Large intestine (tissue), 3 donors: Measurements from ENCODE around the gene CDC34. TPM values are rescaled to one million over a fixed set of nuclear protein-coding genes. Genes with fewer than 3 reads are reported as not detected.

ENCODE experiments used
- DNase-seq, 2 donors: peaks; one replicate each; pipeline versions ENCODE4 v3.0.0 to v3.0.0-alpha.2; 2013
- H3K27ac ChIP-seq: one replicate; pipeline ENCODE4 v1.5.1; 2013; ENCODE audit warnings: low read length
- H3K27me3 ChIP-seq: 2 replicates; pipeline ENCODE4 v1.6.1; 2013; ENCODE audit warnings: low read length; ENCODE audit not compliant: control insufficient read depth, insufficient read depth
- H3K36me3 ChIP-seq: 2 replicates; pipeline ENCODE4 v1.6.1; 2013; ENCODE audit warnings: low read length; ENCODE audit not compliant: control insufficient read depth, insufficient read depth
- H3K4me1 ChIP-seq: one replicate; pipeline ENCODE4 v1.6.1; 2013; ENCODE audit warnings: low read length; ENCODE audit not compliant: control insufficient read depth, insufficient read depth
- H3K4me3 ChIP-seq: one replicate; pipeline ENCODE4 v1.5.1; 2013; ENCODE audit warnings: low read length
- H3K9me3 ChIP-seq: one replicate; pipeline ENCODE4 v1.6.1; 2013; ENCODE audit warnings: mild to moderate bottlenecking, low read depth, low read length, moderate library complexity; ENCODE audit not compliant: control insufficient read depth
- WGBS: methylation state at CpG from one replicate; pipeline ENCODE4 v1.1.5; 2013; ENCODE audit warnings: low lambda C conversion rate; ENCODE audit not compliant: insufficient coverage; 5-methylcytosine and 5-hydroxymethylcytosine counted together
- polyA plus RNA-seq: library from polyadenylated mRNA; unstranded; fragments of 120-200 nt; gene quantifications from one replicate; pipeline ENCODE4 v1.2.1, GENCODE V29; 2013

CDC34 gene
- polyA plus RNA-seq, 1 donor: 69.8 TPM

GRCh38 chr19:497491-497868, 34.1 kb upstream of the CDC34 start:
- no peak overlapping the region for H3K27ac ChIP-seq
- H3K27me3 ChIP-seq: peaks cover 46% of the 10 kb centered on the region
- no peaks in the 10 kb centered on the region for H3K36me3 ChIP-seq
- H3K9me3 ChIP-seq: peaks cover 17% of the 10 kb centered on the region
- no peak for DNase-seq
- no CpG with 5 or more reads among the region's 36 CpGs for WGBS
- no peak overlapping the region for H3K4me3 ChIP-seq
- peaks cover 3% of the 10 kb centered on the region for H3K4me1 ChIP-seq

GRCh38 chr19:497869-498510, 33.6 kb upstream of the CDC34 start:
- peaks cover 3% of the 10 kb centered on the region for H3K4me1 ChIP-seq
- no peak for DNase-seq
- H3K9me3 ChIP-seq: peaks cover 17% of the 10 kb centered on the region
- no peak overlapping the region for H3K4me3 ChIP-seq
- WGBS: no CpG with 5 or more reads among the region's 50 CpGs
- peaks cover 49% of the 10 kb centered on the region for H3K27me3 ChIP-seq
- H3K27ac ChIP-seq: no peak overlapping the region
- H3K36me3 ChIP-seq: no peaks in the 10 kb centered on the region

- peaks cover 49% of the 10 kb centered on the region for H3K27me3 ChIP-seq
- no peak overlapping the region for H3K4me3 ChIP-seq
- DNase-seq: no peak
- H3K27ac ChIP-seq: no peak overlapping the region
- H3K4me1 ChIP-seq: peaks cover 3% of the 10 kb centered on the region
- no CpG with 5 or more reads among the region's 26 CpGs for WGBS
- no peaks in the 10 kb centered on the region for H3K36me3 ChIP-seq
- H3K9me3 ChIP-seq: peaks cover 17% of the 10 kb centered on the region
Observed at GRCh38 chr19:498511-498891, 33.1 kb upstream of the CDC34 start.

GRCh38 chr19:498977-499623, 32.5 kb upstream of the CDC34 start:
- no peaks in the 10 kb centered on the region for H3K36me3 ChIP-seq
- H3K9me3 ChIP-seq: peaks cover 17% of the 10 kb centered on the region
- 75% methylated on average over 4 of the region's 31 CpGs for WGBS
- no peak overlapping the region for H3K4me3 ChIP-seq
- peaks cover 47% of the 10 kb centered on the region for H3K27me3 ChIP-seq
- peaks cover 3% of the 10 kb centered on the region for H3K4me1 ChIP-seq
- H3K27ac ChIP-seq: no peak overlapping the region
- no peak for DNase-seq

GRCh38 chr19:501646-502045, 29.9 kb upstream of the CDC34 start:
- H3K27me3 ChIP-seq: peaks cover 30% of the 10 kb centered on the region
- H3K27ac ChIP-seq: no peak overlapping the region
- DNase-seq: no peak
- WGBS: no CpG with 5 or more reads among the region's 17 CpGs
- H3K36me3 ChIP-seq: no peaks in the 10 kb centered on the region
- peaks cover 7% of the 10 kb centered on the region for H3K9me3 ChIP-seq
- no peak overlapping the region for H3K4me3 ChIP-seq
- peaks cover 3% of the 10 kb centered on the region for H3K4me1 ChIP-seq

GRCh38 chr19:504616-505015, 26.9 kb upstream of the CDC34 start:
- Histone ChIP-seq H3K27ac (no peak overlapping the region), H3K9me3 (peaks cover 2% of the 10 kb centered on the region), H3K27me3 (peaks cover 8% of the 10 kb centered on the region), H3K36me3 (peaks cover 8% of the 10 kb centered on the region), H3K4me3 (no peak overlapping the region), H3K4me1 (peaks cover 13% of the 10 kb centered on the region)
- WGBS: 60% methylated on average over 1 of the region's 14 CpGs
- DNase-seq: no peak

GRCh38 chr19:506404-507285, 24.9 kb upstream of the CDC34 start:
- H3K27me3 ChIP-seq: peaks cover 2% of the 10 kb centered on the region

GRCh38 chr19:507286-508203, 24.0 kb upstream of the CDC34 start, which contains the start of gene TPGS1:
TPGS1 (plus strand) TSS chr19:507497; CDS start chr19:507507, 10 bp downstream.
- H3K4me1 ChIP-seq: peaks cover 34% of the 10 kb centered on the region
- no peak for DNase-seq
- WGBS: no CpG with 5 or more reads among the region's 81 CpGs
- peak within 1 kb of the TSS; percentile 99 for H3K4me3 ChIP-seq
- peaks cover 8% of the 10 kb centered on the region for H3K36me3 ChIP-seq
- peak within 1 kb of the TSS; percentile 91 for H3K27ac ChIP-seq
- peaks cover 3% of the 10 kb centered on the region for H3K9me3 ChIP-seq
- H3K27me3 ChIP-seq: peaks cover 2% of the 10 kb centered on the region

More at GRCh38 chr19:506404-507285, 24.9 kb upstream of the CDC34 start:
- WGBS: no CpG with 5 or more reads among the region's 48 CpGs
- Histone ChIP-seq H3K9me3 (peaks cover 2% of the 10 kb centered on the region), H3K4me3 (peak overlapping the region; percentile 99), H3K36me3 (peaks cover 8% of the 10 kb centered on the region), H3K27ac (peak overlapping the region; percentile 91), H3K4me1 (peaks cover 28% of the 10 kb centered on the region)
- peak; percentile 99 to 100 for DNase-seq

GRCh38 chr19:508204-509150, 23.1 kb upstream of the CDC34 start:
- Histone ChIP-seq H3K9me3 (peaks cover 6% of the 10 kb centered on the region), H3K4me1 (peaks cover 43% of the 10 kb centered on the region), H3K27ac (no peak overlapping the region), H3K4me3 (peak overlapping the region; percentile 99), H3K36me3 (peaks cover 8% of the 10 kb centered on the region), H3K27me3 (no peaks in the 10 kb centered on the region)
- no peak for DNase-seq
- WGBS: no CpG with 5 or more reads among the region's 32 CpGs
